Measurements from ENCODE around the gene MED13L.

Gene MED13L

DNA sequence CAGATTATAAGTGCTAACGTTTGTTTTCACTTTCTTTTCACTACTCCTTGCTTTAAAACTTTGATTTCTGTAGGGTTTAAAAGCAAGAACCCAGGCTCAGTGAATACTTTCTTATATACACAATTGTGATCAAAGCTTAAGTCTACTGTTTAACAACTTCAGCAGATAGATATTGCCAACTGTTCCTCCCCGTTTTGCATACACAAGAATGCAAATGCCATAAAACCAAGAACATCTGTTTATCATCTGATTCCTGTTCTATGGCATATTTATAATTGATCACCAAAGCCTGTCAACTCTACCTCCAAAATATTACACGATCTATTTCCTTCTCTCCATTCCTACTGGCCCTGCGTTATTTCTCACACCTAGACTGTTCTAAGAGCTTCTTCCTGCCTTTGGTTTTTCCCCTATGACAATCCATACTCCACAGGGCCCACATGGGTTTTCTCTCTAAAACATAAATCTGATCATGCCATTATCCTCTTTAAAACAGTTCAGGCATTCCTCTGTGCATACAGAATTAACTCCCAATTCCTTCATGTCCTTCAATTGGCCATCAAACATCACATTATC lies 15.9 kb downstream of the MED13L start:
- TF ChIP-seq, protein P1, sequence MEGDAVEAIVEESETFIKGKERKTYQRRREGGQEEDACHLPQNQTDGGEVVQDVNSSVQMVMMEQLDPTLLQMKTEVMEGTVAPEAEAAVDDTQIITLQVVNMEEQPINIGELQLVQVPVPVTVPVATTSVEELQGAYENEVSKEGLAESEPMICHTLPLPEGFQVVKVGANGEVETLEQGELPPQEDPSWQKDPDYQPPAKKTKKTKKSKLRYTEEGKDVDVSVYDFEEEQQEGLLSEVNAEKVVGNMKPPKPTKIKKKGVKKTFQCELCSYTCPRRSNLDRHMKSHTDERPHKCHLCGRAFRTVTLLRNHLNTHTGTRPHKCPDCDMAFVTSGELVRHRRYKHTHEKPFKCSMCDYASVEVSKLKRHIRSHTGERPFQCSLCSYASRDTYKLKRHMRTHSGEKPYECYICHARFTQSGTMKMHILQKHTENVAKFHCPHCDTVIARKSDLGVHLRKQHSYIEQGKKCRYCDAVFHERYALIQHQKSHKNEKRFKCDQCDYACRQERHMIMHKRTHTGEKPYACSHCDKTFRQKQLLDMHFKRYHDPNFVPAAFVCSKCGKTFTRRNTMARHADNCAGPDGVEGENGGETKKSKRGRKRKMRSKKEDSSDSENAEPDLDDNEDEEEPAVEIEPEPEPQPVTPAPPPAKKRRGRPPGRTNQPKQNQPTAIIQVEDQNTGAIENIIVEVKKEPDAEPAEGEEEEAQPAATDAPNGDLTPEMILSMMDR (IDR thresholded peaks at IDR 0.05; ENCODE audit: low read length, missing control alignments), result no peak

DNA sequence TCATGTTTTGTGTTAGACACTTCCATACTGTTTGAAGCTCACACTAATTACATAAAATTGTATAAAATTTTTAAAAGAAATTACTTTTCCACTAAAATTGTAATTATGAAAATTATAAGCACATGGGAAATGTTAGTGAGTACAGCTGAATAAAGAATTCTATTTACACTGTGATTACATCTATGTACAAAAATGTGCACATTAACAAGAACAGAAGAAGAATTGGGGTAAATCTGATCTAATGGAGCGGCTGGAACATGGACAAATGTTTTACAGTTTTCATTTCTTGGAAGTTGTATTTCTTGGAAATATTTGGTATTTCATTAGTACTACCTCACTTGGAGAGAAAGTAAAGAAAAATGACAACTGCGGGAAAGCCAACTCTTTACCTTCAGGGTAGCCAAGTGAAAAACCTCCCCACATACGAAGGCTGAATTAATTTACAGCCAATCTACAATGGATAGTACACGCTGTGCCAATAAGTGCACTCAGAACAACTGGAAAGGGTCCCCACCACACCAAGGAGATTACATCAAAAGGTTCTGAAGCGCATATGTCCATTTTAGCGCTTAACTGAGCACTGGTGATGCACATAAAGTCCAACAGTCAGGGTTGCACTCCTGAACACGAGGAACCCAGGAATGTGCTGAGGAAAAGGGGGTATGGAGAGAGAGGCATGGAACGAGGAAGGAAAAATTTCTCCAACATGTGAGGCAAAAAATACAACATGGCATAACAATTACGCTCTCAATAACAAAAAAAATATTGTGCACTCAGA lies 17.5 kb downstream of the MED13L start:
- no peak for DNase-seq (ENCODE audit: low read depth)
- no peak overlapping the region for H3K4me3 ChIP-seq (replicated peaks; ENCODE audit: low read depth, low read length)
- TF ChIP-seq, protein P1 (IDR thresholded peaks at IDR 0.05; ENCODE audit: low read length, missing control alignments), result no peak

More for the DNA sequence above, 15.9 kb downstream of the MED13L start:
- H3K4me3 ChIP-seq (replicated peaks; ENCODE audit: low read depth, low read length), result no peak overlapping the region
- no peak for DNase-seq (ENCODE audit: low read depth)

DNA sequence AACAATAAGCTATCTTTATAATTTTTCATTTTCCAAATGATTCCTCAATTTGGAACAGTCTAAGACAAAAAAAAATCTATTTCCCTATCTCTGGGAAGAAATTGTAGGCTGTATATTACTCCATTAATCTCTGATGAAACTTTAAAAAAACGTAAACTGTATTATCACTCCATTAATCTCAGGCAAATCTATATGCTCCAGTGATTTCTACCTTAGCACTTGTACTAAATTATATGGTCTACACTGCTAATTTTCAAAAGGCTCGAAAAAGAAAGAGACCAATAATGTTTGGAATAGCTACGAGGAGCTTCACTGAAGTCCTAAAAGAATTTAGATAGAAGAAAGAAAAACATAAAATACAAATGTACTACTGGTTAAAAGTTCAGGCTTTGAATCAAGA lies 19.7 kb downstream of the MED13L start:
- DNase-seq (ENCODE audit: low read depth), result no peak
- no peak overlapping the region for H3K4me3 ChIP-seq (replicated peaks; ENCODE audit: low read depth, low read length)
- TF ChIP-seq, protein P1 (IDR thresholded peaks at IDR 0.05; ENCODE audit: low read length, missing control alignments), result no peak

DNA sequence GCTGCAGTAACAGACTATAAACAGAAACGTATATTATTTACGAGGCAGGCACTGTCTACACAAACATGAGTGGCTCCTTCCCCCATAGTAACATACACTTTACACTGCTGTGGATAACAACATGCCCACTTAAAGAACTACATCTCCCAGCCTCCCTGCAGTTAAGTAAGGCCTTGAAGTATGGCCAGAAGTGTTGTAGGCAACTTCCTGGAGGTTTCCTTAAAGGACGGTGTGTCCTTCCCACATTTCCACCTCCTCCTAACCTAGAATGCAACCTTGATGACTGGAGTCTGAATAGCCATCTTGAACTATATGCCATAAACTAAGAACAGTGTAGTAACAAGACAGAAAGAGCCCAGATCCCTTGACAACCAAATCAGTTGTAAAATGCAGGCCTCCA lies 20.3 kb downstream of the MED13L start:
- no peak overlapping the region for H3K4me3 ChIP-seq (replicated peaks; ENCODE audit: low read depth, low read length)
- DNase-seq (ENCODE audit: low read depth), result peak; percentile 65
- TF ChIP-seq, protein P1 (IDR thresholded peaks at IDR 0.05; ENCODE audit: low read length, missing control alignments), result no peak

DNA sequence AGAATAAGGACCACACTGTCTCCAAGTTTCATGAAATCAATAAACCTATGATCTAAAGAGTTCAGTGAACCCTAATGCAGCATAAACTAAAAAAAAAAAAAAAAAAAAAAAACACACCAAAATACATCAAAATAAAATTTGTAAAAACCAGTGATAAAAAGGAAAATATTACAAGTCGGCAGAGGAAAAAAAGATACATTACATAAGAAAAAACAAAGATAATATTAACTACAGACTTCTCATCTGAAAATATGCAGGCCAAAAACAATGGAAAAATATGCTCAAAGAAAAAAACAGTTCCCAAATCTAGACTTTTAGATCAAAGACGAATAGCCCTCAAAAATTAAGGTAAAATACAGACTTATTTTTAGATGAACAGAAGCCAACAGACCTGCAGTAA lies 27.6 kb downstream of the MED13L start:
- TF ChIP-seq, protein P1 (IDR thresholded peaks at IDR 0.05; ENCODE audit: low read length, missing control alignments), result no peak
- no peak overlapping the region for H3K4me3 ChIP-seq (replicated peaks; ENCODE audit: low read depth, low read length)
- no peak for DNase-seq (ENCODE audit: low read depth)

DNA sequence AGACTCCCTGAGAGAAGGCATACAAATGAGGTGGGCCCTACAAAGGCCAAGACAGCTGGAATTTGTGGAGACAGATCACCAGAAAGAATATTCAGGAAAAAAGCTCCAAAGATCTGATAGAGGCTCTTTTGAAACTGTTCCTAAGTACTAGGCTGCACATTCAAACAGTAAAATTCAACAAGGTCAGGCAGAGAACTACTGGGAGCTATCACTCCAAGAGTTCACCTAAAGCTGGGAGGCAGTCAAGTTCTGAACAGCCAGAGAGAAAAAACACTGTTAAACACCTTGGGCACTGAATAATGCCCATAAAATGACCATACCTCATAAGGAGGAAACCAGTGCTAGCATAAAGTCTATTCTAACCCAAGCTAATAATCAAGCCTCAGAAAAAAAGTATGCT lies 28.6 kb downstream of the MED13L start:
- TF ChIP-seq, protein P1 (IDR thresholded peaks at IDR 0.05; ENCODE audit: low read length, missing control alignments), result no peak
- no peak for DNase-seq (ENCODE audit: low read depth)
- no peak overlapping the region for H3K4me3 ChIP-seq (replicated peaks; ENCODE audit: low read depth, low read length)
